NB4 (cell line): ENCODE data around the gene SLC36A2.

Experiments
- CTCF ChIP-seq: IDR thresholded peaks from one replicate; pipeline ENCODE4 v1.5.1; 2012; ENCODE audit warnings: low read depth, low read length
- MAX ChIP-seq: IDR thresholded peaks from 2 replicates; pipeline ENCODE4 v1.6.1; 2011; ENCODE audit warnings: low read depth, low read length
- MYC ChIP-seq: IDR thresholded peaks from 2 replicates; pipeline ENCODE4 v1.6.1; 2011; ENCODE audit warnings: low read depth, low read length
- POLR2A ChIP-seq: IDR thresholded peaks from 2 replicates; pipeline ENCODE4 v1.6.1; 2011; ENCODE audit warnings: mild to moderate bottlenecking; ENCODE audit not compliant: insufficient read length; ENCODE audit errors: extremely low read depth

- TF ChIP-seq CTCF (no peak), MAX (no peak), POLR2A (no peak), MYC (no peak)
These were observed 76.0 kb downstream of the SLC36A2 start for GRCh38 chr5:151271336-151271735.
